ENCODE measurements around the gene CRKL. TPM values are rescaled to one million over a fixed set of nuclear protein-coding genes. Genes with fewer than 3 reads are reported as not detected.
"Not testable (repeated sequence)": the region's sequence is repeated elsewhere in the genome, so short reads cannot be mapped to it uniquely, and the experiment has no call there.

The CRKL gene
- total and polyA plus RNA-seq, 2 experiments from 2014 or later, result 26.7 to 42.5 TPM

DNA sequence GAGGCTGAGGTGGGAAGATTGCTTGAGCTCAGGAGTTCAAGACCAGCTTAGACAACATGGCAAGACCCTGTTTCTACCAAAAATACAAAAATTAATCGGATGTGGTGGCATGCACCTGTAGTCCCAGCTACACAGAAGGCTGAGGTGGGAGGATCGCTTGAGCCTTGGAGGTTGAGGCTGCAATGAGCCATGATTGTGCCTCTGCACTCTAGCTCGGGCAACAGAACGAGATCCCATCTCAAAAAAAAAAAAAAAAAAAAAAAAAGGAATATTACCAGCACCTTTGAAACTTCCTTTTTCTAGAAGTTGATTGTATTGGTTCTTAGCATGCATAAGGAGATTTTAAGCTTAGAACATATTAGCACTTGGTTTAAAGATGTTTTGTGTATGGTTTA is 11.4 kb downstream of the CRKL start:
- Histone ChIP-seq H3K36me3 (ENCODE audit: low read depth) (no peaks in the 10 kb centered on the region), H3K79me2 (ENCODE audit: insufficient read depth) (peaks cover 100% of the 10 kb centered on the region), H3K4me3 (no peak overlapping the region), H3K9me3 (ENCODE audit: low read depth) (no peaks in the 10 kb centered on the region), H3K9ac (no peak overlapping the region), H3F3A (ENCODE audit: insufficient read depth) (no peaks in the 10 kb centered on the region), H4K20me1 (ENCODE audit: insufficient read depth) (peaks cover 33% of the 10 kb centered on the region), H3K27ac (no peak overlapping the region), H3K4me1 (ENCODE audit: insufficient read depth) (no peaks in the 10 kb centered on the region), H2AFZ (no peak overlapping the region), H3K9me2 (ENCODE audit: insufficient read depth) (no peaks in the 10 kb centered on the region), H3K4me2 (ENCODE audit: unreplicated experiment) (no peak overlapping the region), H3K27me3 (replicated peaks; ENCODE audit: insufficient read depth) (no peaks in the 10 kb centered on the region)
- in situ Hi-C loops (cut with MboI), result no loop called here
- TF ChIP-seq EZH2phosphoT487 (IDR thresholded peaks at IDR 0.05; ENCODE audit: insufficient read depth, low read depth), result no peak
- TF ChIP-seq EZH2 (IDR thresholded peaks at IDR 0.05; ENCODE audit: insufficient read depth, poor library complexity, severe bottlenecking), result no peak
- DNase-seq, result no peak
- 77 to 95% methylated on average over 4 of the region's 4 CpGs for WGBS, 2 experiments (ENCODE audit: low coverage in 1 of 2, low lambda C conversion rate in 2 of 2, missing lambda C conversion rate in 2 of 2)

DNA sequence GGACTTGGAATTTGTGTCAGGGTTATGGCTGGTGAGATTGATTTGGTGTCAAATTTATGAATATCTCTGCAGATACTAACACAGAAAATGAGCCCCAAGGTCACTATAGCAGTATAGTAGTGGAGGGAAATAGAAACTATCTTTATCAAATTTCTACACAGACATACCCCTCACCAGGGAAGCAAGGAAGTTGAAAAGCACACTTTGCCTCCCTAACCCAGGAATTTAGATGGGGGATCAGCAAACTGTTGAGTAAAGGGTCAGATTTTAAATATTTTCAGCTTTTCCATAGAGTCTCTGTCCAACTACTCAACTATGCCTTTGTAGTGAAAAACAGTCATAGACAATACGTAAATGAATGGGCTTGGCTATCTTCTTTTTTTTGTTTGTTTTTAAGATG is 12.8 kb downstream of the CRKL start:
- Histone ChIP-seq H3F3A (ENCODE audit: insufficient read depth) (no peaks in the 10 kb centered on the region), H3K79me2 (ENCODE audit: insufficient read depth) (peaks cover 100% of the 10 kb centered on the region), H3K4me1 (ENCODE audit: insufficient read depth) (no peaks in the 10 kb centered on the region), H3K4me2 (ENCODE audit: unreplicated experiment) (no peak overlapping the region), H3K9me3 (ENCODE audit: low read depth) (no peaks in the 10 kb centered on the region), H3K27me3 (replicated peaks; ENCODE audit: insufficient read depth) (no peaks in the 10 kb centered on the region), H3K9me2 (ENCODE audit: insufficient read depth) (no peaks in the 10 kb centered on the region), H3K27ac (no peak overlapping the region), H3K4me3 (no peak overlapping the region), H3K9ac (no peak overlapping the region), H2AFZ (no peak overlapping the region), H3K36me3 (ENCODE audit: low read depth) (peaks cover 7% of the 10 kb centered on the region; the same call in 1 of the 2 replicates), H4K20me1 (ENCODE audit: insufficient read depth) (peaks cover 33% of the 10 kb centered on the region)
- DNase-seq, result no peak
- WGBS, 2 experiments (ENCODE audit: low coverage in 1 of 2, low lambda C conversion rate in 2 of 2, missing lambda C conversion rate in 2 of 2), result 97 to 100% methylated on average over 1 of the region's 1 CpG
- in situ Hi-C loops (cut with MboI), result no loop called here
- TF ChIP-seq EZH2phosphoT487 (IDR thresholded peaks at IDR 0.05; ENCODE audit: insufficient read depth, low read depth) (no peak), EZH2 (IDR thresholded peaks at IDR 0.05; ENCODE audit: insufficient read depth, poor library complexity, severe bottlenecking) (no peak)

DNA sequence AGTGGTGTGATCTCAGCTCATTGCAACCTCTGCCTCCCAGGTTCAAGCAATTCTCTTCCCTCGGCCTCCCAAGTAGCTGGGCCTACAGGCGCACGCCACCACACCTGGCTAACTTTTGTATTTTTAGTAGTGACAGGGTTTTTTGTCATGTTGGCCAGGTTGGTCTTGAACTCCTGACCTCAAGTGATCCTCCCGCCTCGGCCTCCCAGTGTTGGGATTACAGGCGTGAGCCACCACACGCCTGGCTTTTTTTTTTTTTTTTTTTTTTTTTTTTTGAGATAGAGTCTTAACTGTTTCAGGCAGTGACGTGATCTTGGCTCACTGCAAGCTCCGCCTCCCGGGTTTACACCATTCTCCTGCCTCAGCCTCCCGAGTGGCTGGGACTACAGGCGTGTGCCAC is 13.2 kb downstream of the CRKL start:
- H3K4me2 ChIP-seq (ENCODE audit: unreplicated experiment); H3K9ac ChIP-seq; H3K27ac ChIP-seq; H3F3A ChIP-seq (ENCODE audit: insufficient read depth); DNase-seq; H3K4me1 ChIP-seq (ENCODE audit: insufficient read depth); H3K4me3 ChIP-seq; H3K27me3 ChIP-seq (replicated peaks; ENCODE audit: insufficient read depth); H3K9me3 ChIP-seq (ENCODE audit: low read depth); H2AFZ ChIP-seq; H3K9me2 ChIP-seq (ENCODE audit: insufficient read depth); in situ Hi-C loops (cut with MboI); H3K36me3 ChIP-seq (ENCODE audit: low read depth): not testable (repeated sequence)
- 93 to 94% methylated on average over 11 to 12 of the region's 12 CpGs for WGBS, 2 experiments (ENCODE audit: low coverage in 1 of 2, low lambda C conversion rate in 2 of 2, missing lambda C conversion rate in 2 of 2)
- Histone ChIP-seq H3K79me2 (ENCODE audit: insufficient read depth) (peaks cover 100% of the 10 kb centered on the region), H4K20me1 (ENCODE audit: insufficient read depth) (peaks cover 30% of the 10 kb centered on the region)

DNA sequence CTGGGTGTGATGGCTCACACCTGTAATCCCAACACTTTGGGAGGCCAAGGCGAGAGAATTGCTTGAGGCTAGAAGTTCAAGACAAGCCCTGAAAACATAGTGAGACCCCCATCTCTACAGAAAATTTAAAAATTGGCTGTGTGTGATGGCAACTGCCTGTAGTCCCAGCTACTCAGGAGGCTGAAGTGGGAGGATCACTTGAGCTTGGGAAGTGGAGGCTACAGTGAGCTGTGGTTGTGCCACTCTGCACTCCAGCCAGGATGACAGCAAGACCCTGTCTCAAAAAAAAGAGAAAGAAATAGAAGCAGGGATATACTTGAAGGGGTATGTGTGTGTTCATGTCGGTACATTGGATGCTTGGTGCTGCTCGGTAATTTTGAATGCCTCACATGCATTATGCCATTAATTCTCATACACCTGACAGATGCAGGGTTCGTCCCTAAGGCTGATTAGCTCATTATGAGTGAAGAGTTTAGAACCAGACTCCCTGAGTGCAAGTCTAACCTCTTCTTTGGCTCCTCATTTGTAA is 14.0 kb downstream of the CRKL start:
- peaks cover 100% of the 10 kb centered on the region for H3K79me2 ChIP-seq (ENCODE audit: insufficient read depth)
- H3K4me1 ChIP-seq (ENCODE audit: insufficient read depth), result no peaks in the 10 kb centered on the region
- H3K27ac ChIP-seq, result no peak overlapping the region
- no peaks in the 10 kb centered on the region for H3K9me3 ChIP-seq (ENCODE audit: low read depth)
- H3K9ac ChIP-seq, result no peak overlapping the region
- peaks cover 29% of the 10 kb centered on the region for H4K20me1 ChIP-seq (ENCODE audit: insufficient read depth)
- TF ChIP-seq EZH2 (IDR thresholded peaks at IDR 0.05; ENCODE audit: insufficient read depth, poor library complexity, severe bottlenecking), result no peak
- no peak for DNase-seq
- no peak overlapping the region for H3K4me2 ChIP-seq (ENCODE audit: unreplicated experiment)
- H3F3A ChIP-seq (ENCODE audit: insufficient read depth), result no peaks in the 10 kb centered on the region
- H3K4me3 ChIP-seq, result no peak overlapping the region
- H3K27me3 ChIP-seq (replicated peaks; ENCODE audit: insufficient read depth), result no peaks in the 10 kb centered on the region
- no peak overlapping the region for H2AFZ ChIP-seq
- H3K36me3 ChIP-seq (ENCODE audit: low read depth), result peaks cover 7% of the 10 kb centered on the region; the same call in 1 of the 2 replicates
- no peaks in the 10 kb centered on the region for H3K9me2 ChIP-seq (ENCODE audit: insufficient read depth)
- in situ Hi-C loops (cut with MboI), result no loop called here
- WGBS, 2 experiments (ENCODE audit: low coverage in 1 of 2, low lambda C conversion rate in 2 of 2, missing lambda C conversion rate in 2 of 2), result 98 to 99% methylated on average over 4 of the region's 4 CpGs

DNA sequence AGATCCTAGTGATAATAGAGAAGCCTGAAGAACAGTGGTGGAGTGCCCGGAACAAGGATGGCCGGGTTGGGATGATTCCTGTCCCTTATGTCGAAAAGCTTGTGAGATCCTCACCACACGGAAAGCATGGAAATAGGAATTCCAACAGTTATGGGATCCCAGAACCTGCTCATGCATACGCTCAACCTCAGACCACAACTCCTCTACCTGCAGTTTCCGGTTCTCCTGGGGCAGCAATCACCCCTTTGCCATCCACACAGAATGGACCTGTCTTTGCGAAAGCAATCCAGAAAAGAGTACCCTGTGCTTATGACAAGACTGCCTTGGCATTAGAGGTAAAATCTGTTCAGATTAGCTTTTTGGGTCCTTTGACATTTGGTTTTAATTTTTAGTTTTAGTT is 16.7 kb downstream of the CRKL start:
- Histone ChIP-seq H3K27me3 (replicated peaks; ENCODE audit: insufficient read depth) (no peaks in the 10 kb centered on the region), H3K4me1 (ENCODE audit: insufficient read depth) (0 out of 2 replicates have a peak, but pooled peaks cover 8% of the 10 kb centered on the region), H3K27ac (no peak overlapping the region), H3K9me2 (ENCODE audit: insufficient read depth) (no peaks in the 10 kb centered on the region), H3K36me3 (ENCODE audit: low read depth) (peaks cover 7% of the 10 kb centered on the region; the same call in 1 of the 2 replicates), H3K9ac (no peak overlapping the region), H3K4me2 (ENCODE audit: unreplicated experiment) (no peak overlapping the region), H3K4me3 (no peak overlapping the region), H2AFZ (no peak overlapping the region), H3K79me2 (ENCODE audit: insufficient read depth) (peaks cover 100% of the 10 kb centered on the region), H3F3A (ENCODE audit: insufficient read depth) (no peaks in the 10 kb centered on the region), H3K9me3 (ENCODE audit: low read depth) (no peaks in the 10 kb centered on the region), H4K20me1 (ENCODE audit: insufficient read depth) (peaks cover 41% of the 10 kb centered on the region)
- WGBS, 2 experiments (ENCODE audit: low coverage in 1 of 2, low lambda C conversion rate in 2 of 2, missing lambda C conversion rate in 2 of 2), result 91 to 94% methylated on average over 7 of the region's 7 CpGs
- no peak for DNase-seq
- no peak for TF ChIP-seq EZH2phosphoT487 (IDR thresholded peaks at IDR 0.05; ENCODE audit: insufficient read depth, low read depth)
- no peak for TF ChIP-seq EZH2 (IDR thresholded peaks at IDR 0.05; ENCODE audit: insufficient read depth, poor library complexity, severe bottlenecking)
- in situ Hi-C loops (cut with MboI), result no loop called here

DNA sequence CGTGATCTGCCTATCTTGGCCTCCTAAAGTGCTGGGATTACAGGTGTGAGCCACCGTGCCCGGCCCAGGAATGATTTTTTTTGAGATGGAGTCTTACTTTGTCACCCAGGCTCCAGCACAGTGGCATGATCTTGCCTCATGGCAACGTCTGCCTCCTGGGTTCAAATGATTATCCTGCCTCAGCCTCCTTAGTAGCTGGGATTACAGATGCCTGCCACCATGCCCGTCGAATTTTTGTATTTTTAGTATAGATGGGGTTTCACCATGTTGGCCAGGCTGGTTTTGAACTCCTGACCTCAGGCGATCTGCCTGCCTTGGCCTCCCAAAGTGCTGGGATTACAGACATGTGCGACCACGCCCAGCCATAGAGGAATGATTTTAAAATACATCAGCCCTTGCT is 17.8 kb downstream of the CRKL start:
- H3K27ac ChIP-seq; H3F3A ChIP-seq (ENCODE audit: insufficient read depth); H3K9me2 ChIP-seq (ENCODE audit: insufficient read depth); H3K9me3 ChIP-seq (ENCODE audit: low read depth); H3K4me3 ChIP-seq; H3K36me3 ChIP-seq (ENCODE audit: low read depth); H3K27me3 ChIP-seq (replicated peaks; ENCODE audit: insufficient read depth); DNase-seq; in situ Hi-C loops (cut with MboI); H3K4me2 ChIP-seq (ENCODE audit: unreplicated experiment); H2AFZ ChIP-seq; H3K9ac ChIP-seq: not testable (repeated sequence)
- Histone ChIP-seq H4K20me1 (ENCODE audit: insufficient read depth) (peaks cover 42% of the 10 kb centered on the region), H3K79me2 (ENCODE audit: insufficient read depth) (peaks cover 100% of the 10 kb centered on the region), H3K4me1 (ENCODE audit: insufficient read depth) (peaks cover 12% of the 10 kb centered on the region; the same call in 1 of the 2 replicates)
- 77 to 79% methylated on average over 9 of the region's 9 CpGs for WGBS, 2 experiments (ENCODE audit: low coverage in 1 of 2, low lambda C conversion rate in 2 of 2, missing lambda C conversion rate in 2 of 2)
